NCI-H748 (cell line): ENCODE results near the gene IGSF22.

Source experiments
- DNase-seq: peaks from one replicate; lab custom pipeline; 2025; ENCODE audit not compliant: unreplicated experiment; lab: John Stamatoyannopoulos, UW

The IGSF22 gene

DNA sequence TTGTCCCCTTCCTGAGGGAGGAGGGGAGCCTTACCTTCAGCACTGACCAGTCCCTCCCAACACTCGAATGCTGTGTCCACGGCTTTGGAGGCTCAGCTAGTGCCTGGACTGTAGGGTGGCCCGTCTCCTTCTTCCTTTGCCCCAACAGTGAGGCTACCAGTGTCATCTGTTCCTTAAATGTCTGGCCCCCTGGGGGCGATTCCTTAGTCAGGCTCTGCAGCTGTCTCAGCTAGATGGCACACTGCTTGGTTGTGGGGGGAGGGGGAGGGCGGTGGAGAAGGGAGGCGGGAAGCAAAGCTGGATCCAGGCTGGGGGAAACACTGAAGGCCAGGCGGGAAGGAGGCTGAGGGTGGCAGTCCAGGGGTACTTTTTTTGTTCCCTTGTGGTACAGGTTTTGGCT is at the start of gene IGSF22:
Gene IGSF22 (minus strand): TSS at position 149 of the 400 bp plus-strand sequence. CDS start 1,952 bp downstream, outside the sequence.
- no peak for DNase-seq

DNA sequence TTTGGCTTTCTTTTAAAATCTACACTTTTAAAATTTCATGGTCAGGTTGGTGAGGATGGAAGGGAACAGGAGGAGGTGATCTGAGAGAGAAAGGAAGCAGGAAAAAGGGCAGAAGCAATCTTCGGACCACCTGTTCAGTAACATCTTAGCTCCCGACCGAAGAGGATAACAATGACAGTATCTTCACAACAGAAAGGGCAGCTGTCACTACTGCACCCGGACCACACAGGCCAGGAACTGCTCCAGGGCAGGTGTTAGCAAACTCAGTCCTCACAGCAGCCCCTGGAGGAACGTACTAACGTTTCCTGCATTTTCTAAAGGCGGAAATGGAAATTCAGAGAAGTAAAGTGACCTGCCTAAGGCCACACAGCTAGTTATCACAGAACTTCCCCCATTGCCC is 48.8 kb upstream of the IGSF22 start:
- no peak for DNase-seq

DNA sequence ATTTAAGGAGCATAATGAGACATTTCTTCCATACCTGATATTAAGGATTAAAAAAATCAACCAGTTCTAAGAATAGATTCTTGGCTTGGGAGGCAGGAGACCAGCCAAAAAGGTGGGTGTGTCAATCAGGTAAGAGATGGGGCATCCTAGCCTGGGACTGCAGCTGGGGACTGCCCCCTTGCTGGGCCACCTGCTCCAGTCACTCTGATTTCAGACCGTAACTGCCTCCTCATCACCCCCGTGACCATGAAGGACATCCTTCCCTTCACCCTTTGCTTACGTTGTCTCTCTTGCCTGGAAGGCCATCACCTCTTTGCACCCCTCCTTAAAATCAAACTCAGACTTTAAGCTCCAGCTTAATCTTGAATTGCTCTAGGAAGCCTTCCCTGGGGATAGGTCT is 47.7 kb upstream of the IGSF22 start:
- no peak for DNase-seq

DNA sequence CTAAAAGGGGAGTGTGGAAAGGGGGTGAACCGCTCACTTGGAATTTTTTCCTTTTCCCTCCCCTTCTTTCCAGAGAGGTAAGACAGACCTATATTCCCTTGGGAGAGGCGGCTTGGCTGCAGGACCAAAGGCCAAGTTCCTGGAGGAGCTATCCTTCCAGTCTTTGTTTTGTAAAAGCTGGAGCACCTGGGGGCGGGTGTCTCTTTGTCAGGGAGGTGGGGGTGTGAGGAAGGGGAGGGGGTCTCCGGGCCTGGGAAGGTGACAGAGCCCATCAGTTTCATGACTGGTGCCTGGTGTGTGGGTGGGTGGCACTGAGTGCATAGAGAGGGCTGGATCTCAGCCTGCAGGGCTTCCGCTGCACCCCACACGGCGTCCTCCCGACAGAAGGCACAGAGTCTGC is 47.1 kb upstream of the IGSF22 start:
- no peak for DNase-seq

DNA sequence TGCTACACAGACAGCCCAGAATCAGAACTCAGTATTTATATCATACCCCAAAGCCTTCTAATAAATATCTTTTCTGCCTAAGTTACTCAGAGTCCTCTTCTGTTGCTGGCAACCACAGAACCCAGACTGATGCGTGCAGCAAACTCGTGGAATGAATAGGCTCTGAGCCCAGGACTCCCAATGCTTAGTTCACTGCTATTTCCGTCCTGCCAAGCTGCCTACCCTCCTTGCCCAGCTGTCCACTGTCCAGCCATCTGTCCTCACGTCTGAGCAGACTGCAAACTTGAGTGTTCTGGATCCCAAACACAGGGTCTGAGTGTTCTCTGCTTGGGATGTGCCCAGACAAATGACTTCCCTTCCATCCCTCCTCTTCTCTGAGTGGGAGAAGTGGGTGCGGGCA is 46.2 kb upstream of the IGSF22 start:
- no peak for DNase-seq

DNA sequence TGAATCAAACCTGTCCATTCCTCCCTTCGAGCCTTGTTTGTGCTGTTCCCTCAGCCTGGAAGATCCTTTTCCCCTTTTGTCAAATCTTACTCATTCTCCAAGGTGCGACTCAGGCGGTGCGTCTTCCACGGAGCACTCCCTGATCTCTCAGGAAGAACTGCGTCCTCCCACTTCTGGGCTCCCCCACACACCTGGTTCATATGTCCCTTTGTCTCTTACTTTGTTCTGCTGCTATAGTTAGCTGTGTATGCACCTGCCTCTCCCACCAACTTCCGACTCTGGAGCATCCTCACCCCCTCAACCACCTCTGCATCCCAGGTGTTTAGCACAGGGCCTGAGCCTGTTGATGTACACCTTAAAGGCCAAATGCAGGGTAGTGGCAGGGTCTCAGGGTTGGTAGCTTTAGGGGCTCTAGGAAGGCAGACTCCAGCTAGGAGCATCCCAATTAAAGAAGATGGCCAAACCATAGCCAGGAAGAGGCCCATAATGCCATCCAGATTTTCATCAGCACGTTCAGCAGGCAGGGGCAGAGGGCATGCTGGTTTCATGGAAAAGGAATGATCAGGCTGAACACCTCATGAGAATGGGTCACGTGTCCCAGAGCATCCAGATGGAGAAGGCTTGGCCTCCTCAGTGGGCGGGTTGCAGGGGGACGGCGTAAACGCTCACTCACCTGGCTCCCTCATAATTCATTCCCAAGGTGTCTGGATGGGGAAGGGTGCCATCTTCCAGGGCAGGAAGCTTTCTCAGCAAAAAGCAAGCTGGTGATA is 45.5 kb upstream of the IGSF22 start:
- DNase-seq: no peak

DNA sequence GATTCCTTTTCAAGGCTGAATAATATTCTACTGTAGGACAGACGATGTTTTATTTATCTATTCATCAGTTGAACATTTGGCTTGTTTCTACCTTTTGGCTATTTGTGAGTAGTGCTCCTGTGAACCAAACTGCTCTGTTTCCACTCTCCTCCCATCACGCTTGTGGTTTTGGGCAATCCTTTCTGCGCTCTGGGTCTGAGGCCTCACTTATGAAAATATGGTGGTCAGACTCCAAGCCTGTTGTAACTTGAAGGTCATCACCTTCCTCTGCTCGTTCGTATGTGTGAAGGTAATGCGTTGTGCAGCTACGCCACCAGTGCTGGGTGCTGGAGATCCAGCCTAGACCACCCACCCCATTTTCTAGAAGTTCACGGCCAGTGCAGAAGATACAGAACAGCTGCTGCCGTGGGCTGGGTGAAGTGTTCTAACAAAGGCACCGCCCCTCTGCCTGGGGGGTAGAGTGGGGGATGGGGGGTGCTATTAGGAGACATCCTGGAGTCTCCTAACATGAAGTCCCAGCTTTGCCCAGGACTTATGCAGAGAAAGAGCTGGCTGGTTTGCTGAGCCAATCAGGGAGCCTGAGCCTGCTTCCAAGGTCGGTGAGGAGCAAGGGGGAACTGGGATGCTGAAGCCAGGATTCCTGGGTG is 44.6 kb upstream of the IGSF22 start:
- no peak for DNase-seq

DNA sequence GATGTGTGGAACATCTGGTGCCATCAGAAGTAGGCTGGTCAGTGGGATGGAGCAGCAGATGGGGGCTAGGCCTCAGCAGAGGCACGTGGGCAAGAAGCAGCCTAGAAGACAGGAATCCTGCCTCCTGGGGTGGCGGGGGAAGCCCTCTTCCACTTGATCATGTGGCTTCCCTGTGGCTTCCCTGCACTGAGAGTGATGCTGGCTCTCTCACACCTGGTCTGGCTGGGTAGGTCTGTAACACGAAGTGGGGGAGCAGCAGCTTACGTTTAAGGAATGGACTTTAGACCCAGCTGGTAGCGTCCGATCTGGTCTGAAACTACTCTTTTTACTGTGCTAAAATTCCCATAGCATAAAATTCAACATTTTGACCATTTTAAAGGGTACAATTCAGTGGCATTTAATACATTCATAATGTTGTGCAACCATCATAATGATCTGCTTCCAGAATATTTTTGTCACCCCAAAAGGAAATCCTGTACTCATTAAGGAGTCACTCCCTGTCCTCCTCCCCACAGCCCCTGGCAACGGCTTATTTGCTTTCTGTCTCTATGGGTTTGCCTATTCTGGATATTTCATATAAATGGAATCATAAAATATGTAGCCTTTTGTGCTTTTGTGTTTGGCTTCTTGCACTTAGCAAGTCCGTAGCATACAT is 43.9 kb upstream of the IGSF22 start:
- DNase-seq: no peak

DNA sequence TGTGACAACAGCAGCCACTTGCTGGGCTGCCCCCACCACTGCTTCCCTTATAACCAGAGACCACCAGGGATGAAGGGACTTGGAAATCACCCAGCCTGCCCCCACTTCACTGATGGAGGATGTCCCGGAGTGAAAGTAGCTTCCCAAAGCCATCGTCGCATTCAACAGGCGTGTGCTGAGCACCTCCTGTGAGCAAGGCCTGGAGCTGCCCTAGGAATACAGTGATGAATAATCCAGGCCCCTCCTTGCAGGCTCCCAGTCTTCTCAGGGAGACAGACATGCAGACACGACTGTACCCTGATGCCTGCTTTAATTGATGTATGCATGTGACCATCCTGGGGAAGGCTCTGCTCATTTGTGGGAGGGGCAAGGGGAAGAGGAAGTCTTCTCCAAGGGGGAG is 43.0 kb upstream of the IGSF22 start:
- no peak for DNase-seq

DNA sequence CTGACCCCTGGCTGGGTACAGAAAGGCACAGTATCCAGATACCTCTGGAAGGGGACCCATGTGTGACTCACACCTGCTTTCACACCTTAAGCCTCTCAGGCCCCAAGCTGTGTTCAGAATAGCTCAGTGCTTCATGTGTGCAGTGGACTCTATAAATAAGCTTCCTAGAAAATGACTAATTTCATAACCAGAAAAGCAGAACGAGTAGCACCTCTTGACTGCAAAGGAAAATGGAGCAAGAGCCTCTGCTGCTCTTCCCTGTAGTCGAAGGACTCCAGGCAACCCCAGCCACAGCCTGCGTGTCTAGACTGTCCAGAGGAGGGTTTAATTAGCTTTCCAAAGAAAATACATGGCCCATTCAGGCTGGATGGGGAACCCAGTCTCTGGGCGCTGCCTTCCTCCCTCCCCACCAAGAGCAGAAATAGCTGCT is 42.5 kb upstream of the IGSF22 start:
- DNase-seq: no peak

DNA sequence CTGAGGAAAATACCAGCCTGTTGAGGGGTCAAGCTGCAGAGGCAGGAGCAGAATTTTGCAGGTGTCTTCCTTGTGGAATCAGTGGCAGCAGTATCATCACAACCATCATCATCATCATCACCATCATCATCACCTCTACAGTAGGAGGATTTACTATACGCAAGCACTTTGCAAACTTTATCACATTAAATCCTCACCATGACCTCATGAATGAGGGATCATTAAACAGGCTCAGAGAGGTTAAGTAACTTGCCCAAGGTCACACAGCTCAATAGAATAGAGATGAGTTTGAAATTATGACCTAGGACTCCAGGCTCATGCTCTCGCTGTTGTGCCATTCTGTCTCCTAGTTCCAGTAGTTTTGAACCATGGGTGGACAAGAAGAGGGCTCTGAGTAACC is 40.0 kb upstream of the IGSF22 start:
- DNase-seq: no peak

DNA sequence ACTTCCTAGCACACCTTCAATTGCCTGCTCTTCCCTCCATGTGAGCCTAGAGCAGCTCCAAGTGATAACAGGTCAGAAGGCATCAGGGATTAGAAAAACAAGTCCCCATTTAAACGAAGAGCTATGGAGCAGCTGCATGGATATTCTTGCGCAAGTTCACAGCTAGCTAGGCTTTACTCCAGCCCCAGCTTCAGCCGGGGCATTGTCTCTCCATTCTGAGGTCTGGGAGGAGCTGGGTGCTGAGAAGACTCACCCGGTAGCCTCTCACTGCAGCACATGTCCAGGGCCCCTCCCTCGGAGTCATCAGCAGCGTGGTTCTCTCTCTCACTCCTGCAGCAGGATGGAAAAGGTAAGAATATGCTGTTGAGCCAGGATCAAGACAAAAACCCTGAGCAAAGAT is 39.6 kb upstream of the IGSF22 start:
- no peak for DNase-seq

DNA sequence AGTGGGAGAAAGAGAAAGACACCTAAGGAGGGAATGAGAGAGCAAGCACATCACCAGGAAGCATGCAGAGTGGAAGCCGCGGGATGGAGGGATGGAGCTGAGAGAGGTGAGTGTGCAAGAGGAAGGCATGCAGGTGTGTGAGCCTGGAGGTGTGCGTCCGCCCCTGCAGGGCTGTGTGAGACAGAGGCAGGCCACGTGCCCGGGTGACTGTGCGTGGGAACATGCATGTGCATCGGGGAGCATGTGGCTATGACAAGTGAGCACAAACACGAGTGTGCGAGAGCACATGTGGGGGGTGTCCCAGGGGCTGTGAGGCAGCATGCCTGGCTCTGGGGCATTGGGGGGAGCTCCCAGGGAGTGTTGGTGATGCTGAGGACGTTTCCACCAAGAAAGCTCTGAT is 35.8 kb upstream of the IGSF22 start:
- no peak for DNase-seq

DNA sequence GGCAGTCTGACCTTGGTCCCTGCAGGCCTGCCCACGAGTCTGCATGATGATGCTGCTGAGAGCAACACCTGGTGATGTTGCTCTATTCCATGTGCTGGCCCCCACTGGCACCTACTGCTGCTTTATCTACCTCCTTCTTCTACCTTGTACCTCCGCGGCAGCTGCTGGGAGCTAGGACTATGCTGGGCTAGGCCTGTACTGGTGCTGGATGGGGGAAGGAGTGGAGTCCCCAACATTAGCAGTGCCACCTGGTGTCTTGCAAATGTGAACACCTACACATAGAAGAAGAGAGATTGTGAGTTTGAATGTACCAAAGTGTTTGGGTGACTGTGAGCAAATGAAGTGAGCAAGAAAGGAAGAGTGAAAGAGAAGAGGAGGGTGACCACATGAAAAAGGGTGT is 35.2 kb upstream of the IGSF22 start:
- no peak for DNase-seq

DNA sequence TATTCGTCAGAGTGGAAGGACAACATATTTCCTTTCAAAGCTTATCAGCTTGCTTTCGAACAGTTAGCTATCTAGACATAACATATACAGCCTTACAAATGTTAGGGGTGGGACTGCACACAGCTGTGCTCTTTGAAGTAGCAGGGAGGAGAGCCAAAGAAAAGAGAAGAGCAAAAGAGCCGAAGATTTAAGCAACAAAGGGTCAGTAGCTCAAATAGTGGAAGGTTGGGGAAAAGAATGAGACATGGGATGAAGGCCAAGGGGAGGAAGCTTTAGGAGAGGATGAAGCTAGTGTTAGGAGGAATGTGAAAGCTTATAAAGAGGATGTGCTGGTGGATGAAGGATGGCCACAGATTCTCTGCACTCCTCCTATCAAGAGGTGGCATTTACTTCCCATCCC is 31.8 kb upstream of the IGSF22 start:
- DNase-seq: no peak

DNA sequence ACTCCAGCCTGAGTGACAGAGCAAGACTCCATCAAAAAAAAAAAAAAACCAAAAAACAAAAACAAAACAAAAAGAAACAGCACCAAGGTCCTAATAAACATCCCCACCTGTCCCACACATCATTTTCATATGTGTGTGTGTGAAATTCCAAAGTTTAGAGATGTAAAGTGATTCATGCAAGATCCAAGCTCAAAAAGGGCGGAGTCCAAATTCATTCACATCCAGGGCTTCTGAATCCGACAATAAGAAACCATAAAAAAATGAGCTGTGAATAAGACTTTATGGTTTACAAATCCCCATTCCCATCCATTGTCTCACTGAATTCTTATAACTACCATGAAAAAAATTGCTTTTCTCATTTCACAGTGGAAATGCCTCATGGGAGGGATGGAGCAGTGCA is 30.9 kb upstream of the IGSF22 start:
- no peak for DNase-seq

DNA sequence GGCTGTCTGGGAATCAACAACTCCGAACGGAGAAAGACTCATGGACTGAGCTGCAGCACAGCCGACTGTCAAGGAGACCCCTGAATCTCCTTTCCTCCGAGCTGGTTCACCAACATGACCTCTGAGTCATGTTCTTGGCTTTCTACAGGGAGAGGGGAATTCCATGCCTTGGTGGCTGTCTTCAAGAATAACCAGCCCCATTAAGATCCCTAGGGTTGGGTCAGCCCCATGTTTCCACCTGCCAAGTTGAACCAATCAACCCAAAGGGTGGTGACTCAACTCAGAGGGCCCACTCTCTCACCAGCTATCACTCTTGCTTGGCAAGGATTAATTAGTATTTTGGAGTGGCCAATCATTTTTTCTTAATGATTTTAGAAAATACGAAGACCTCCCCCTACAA is 28.3 kb upstream of the IGSF22 start:
- DNase-seq: no peak

DNA sequence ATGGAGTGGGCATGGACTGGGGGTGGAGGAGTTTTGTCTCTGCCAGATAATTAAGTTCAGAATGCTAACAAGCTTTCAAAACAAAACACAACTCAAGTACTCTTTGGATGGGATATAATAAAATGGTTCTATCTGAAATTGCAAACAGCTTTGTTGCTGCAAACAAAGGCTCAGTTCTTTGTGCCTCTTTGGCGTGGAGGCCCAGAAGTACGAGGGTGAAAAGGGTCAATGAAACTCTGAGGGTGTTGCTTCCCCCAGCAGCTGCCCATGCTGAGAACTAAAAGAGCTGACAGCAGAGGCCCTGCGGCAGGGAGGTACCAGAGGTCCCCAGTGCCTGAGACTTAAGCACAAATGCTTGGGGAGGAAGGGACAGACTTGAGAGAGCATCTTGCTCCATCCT is 26.5 kb upstream of the IGSF22 start:
- peak; percentile 82 for DNase-seq

DNA sequence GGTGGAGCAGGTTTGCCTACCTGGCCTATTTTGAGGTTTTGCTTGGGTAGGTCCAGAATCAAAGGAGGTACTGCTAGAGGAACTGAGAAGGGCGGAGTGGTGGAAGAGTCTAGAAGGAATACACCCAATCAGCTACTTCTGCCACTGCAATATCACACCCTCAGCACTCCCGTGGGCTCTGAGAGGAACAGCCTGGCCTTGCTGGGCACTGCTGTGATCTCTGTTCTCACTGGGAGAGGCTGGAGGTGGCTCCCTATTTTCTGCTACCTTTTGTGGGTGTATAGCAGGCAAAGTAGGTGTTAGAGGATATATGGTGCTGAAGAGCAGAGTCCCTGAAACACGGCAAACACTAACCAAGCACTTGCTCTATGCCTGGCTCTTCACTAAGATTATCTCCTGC is 25.0 kb upstream of the IGSF22 start:
- no peak for DNase-seq

DNA sequence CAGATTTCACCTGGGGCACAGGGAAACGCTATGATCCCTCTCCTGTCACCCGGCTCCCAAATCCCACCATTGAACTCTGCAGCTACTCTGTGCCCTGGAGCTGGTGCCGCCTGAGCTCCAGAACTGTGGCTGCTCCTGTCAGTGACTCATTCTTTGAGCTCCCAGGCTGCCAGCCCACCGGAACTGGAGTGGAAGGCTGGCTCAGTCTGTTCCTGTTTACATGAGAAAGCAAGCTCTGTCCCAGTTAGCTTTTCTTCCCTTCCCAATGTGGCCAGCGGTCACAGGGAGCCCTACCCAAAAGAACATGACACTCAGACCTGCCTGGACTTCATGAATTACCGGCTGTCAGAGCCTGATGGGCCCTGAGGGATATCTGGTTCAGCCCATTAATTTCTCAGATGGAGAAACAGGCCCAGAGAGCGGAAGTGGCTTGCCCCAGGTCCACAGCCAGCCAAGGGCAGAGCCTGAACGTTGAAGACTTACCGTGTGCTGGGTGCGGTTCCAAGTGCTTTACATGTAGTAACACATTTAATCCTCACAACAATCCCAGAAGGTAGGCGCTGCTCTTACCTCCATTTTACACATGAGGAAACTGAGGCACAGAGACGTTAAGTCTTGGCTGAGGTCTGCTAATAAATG is 23.8 kb upstream of the IGSF22 start:
- no peak for DNase-seq

DNA sequence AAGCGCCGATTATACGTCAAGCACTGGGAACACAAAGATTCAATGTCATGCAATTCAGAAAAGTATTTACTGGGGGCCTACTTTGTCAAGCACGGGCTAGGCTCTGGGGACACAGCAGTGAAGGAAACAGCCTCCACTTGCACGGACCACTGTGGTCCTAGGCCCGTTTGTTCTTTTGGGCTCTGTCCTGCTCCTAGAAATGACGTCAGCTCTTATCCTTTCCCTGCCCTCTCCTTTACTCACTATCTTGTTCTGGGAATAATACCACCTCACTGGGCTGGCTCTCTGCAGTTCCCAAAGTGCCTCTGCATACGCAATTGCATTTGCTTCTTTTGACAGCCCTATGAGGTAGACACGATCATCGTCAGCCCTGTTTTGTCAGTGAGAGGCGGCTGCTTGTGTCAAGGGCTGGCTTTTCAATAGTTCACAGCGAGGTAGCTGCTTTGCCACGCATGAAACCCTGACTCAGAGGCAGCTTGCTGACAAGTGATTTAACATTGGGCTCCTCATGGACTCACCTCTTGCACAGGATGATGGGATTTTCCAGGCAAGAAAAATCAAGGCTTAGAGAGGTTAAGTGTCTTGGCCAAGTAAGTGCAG is 22.9 kb upstream of the IGSF22 start:
- no peak for DNase-seq
